Tibial nerve (tissue), 4 donors: ENCODE measurements around the gene RNPC3. TPM values are rescaled to one million over a fixed set of nuclear protein-coding genes. Genes with fewer than 3 reads are reported as not detected.
A peak's percentile ranks its signal among the peaks of the same experiment; 100 is the strongest.

Source experiments
- DNase-seq, 2 donors: peaks; one replicate each; pipeline ENCODE4 v3.0.0-alpha.2; 2019; ENCODE audit warnings: low spot score in 2 of 2
- H3K27ac ChIP-seq, 4 donors: fragments of 200-600 bp; sonication (generic) in 3 of 4; one replicate each; pipeline ENCODE4 v1.5.1; 2017 to 2019; ENCODE audit warnings: mild to moderate bottlenecking in 1 of 4
- H3K27me3 ChIP-seq, 2 donors: fragments of 200-600 bp; sonication (generic) in 1 of 2; one replicate each; pipeline versions ENCODE4 v1.5.1 to v1.6.0; 2017 to 2019
- H3K36me3 ChIP-seq, 3 donors: fragments of 200-600 bp; sonication (generic); one replicate each; pipeline ENCODE4 v1.5.1; 2018 to 2019
- H3K4me1 ChIP-seq, 4 donors: fragments of 200-600 bp; sonication (generic) in 3 of 4; one replicate each; pipeline ENCODE4 v1.5.1; 2017 to 2019
- H3K4me3 ChIP-seq, 4 donors: fragments of 200-600 bp; sonication (generic) in 3 of 4; one replicate each; pipeline ENCODE4 v1.5.1; 2017 to 2019; ENCODE audit warnings: mild to moderate bottlenecking in 1 of 4, moderate library complexity in 1 of 4
- H3K9me3 ChIP-seq, 4 donors: fragments of 200-600 bp; sonication (generic) in 3 of 4; one replicate each; pipeline ENCODE4 v1.5.1; 2017 to 2019
- EP300 ChIP-seq, 2 donors: sonication (generic); formaldehyde crosslinking; IDR thresholded peaks; one replicate each; pipeline ENCODE4 v1.6.1; 2017; ENCODE audit warnings: antibody characterized with exemption in 2 of 2, mild to moderate bottlenecking in 1 of 2
- POLR2A ChIP-seq, 2 donors: fragments of 450-650 bp; IDR thresholded peaks; one replicate each; pipeline ENCODE4 v1.6.1; 2017; ENCODE audit warnings: antibody characterized with exemption in 2 of 2, mild to moderate bottlenecking in 2 of 2, moderate library complexity in 2 of 2
- WGBS, 2 donors: methylation state at CpG; one replicate each; pipeline ENCODE4 v1.1.5; 2018; 5-methylcytosine and 5-hydroxymethylcytosine counted together
- total RNA-seq, 4 donors: library from RNA; depleted of rRNA; stranded (reverse); fragments of >200 nt; gene quantifications; one replicate each; pipeline ENCODE4 v1.1.0, GENCODE V29; 2016
- TF ChIP-seq, protein P1 (sequence below), 5 experiments: fragments of 200-600 bp in 3 of 5; fragments of 450-650 bp in 2 of 5; sonication (generic) in 3 of 5; IDR thresholded peaks; one replicate each; pipeline ENCODE4 v1.5.1; 2016 to 2019; ENCODE audit warnings: antibody characterized with exemption in 5 of 5, mild to moderate bottlenecking in 3 of 5, moderate library complexity in 2 of 5

The RNPC3 gene, protein sequence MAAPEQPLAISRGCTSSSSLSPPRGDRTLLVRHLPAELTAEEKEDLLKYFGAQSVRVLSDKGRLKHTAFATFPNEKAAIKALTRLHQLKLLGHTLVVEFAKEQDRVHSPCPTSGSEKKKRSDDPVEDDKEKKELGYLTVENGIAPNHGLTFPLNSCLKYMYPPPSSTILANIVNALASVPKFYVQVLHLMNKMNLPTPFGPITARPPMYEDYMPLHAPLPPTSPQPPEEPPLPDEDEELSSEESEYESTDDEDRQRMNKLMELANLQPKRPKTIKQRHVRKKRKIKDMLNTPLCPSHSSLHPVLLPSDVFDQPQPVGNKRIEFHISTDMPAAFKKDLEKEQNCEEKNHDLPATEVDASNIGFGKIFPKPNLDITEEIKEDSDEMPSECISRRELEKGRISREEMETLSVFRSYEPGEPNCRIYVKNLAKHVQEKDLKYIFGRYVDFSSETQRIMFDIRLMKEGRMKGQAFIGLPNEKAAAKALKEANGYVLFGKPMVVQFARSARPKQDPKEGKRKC
- 10 to 100 TPM; 50.1 to 87.4 (median 81.2) TPM for total RNA-seq

- H3K27me3 ChIP-seq: no peaks in the 10 kb centered on the region
- 0% methylated on average over 45 to 46 of the region's 62 CpGs for WGBS, 2 donors
- TF ChIP-seq, protein P1, sequence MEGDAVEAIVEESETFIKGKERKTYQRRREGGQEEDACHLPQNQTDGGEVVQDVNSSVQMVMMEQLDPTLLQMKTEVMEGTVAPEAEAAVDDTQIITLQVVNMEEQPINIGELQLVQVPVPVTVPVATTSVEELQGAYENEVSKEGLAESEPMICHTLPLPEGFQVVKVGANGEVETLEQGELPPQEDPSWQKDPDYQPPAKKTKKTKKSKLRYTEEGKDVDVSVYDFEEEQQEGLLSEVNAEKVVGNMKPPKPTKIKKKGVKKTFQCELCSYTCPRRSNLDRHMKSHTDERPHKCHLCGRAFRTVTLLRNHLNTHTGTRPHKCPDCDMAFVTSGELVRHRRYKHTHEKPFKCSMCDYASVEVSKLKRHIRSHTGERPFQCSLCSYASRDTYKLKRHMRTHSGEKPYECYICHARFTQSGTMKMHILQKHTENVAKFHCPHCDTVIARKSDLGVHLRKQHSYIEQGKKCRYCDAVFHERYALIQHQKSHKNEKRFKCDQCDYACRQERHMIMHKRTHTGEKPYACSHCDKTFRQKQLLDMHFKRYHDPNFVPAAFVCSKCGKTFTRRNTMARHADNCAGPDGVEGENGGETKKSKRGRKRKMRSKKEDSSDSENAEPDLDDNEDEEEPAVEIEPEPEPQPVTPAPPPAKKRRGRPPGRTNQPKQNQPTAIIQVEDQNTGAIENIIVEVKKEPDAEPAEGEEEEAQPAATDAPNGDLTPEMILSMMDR (IDR thresholded peaks at IDR 0.05): peak in 1 of 5 experiments; percentile 15
- TF ChIP-seq POLR2A (IDR thresholded peaks at IDR 0.05) (peak in 1 of 2 donors; percentile 70), EP300 (IDR thresholded peaks at IDR 0.05) (peak; percentile 72 to 93)
- peak; percentile 79 to 91 for DNase-seq
- no peaks in the 10 kb centered on the region for H3K9me3 ChIP-seq
- H3K36me3 ChIP-seq: peaks cover 0 to 15% (median 0%) of the 10 kb centered on the region in 3 donors
- peaks cover 0 to 40% (median 20%) of the 10 kb centered on the region in 4 donors for H3K4me1 ChIP-seq
- peak within 1 kb of the TSS; percentile 83 to 99 (median 92) for H3K27ac ChIP-seq
- H3K4me3 ChIP-seq: peak within 1 kb of the TSS; percentile 52 to 88 (median 74)
Measured at GRCh38 chr1:103525607-103526507, at the start of gene RNPC3. Gene RNPC3, plus strand, starts transcription at chr1:103525699. Its CDS starts 372 bp downstream, at chr1:103526071.

DNA sequence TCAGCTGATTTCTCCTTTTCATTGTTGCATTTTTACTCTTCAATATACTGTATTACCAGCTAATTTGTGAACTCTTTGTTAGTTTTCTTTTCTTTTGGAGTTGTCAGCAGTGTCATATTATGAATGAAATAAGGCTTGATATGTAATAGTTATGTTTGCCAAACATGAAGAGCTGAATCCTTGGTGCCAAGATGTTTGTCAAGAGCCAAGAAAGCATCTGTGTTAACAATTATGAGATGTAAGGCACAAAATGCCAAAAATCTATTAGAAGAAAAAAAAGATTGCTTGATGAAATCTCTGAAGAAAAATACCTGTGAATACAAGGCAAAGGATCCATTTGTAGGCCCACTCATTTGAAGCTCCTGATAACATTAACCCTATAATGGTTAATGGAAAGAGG is 48.4 kb upstream of the RNPC3 start:
- DNase-seq: no peak
- Histone ChIP-seq H3K27me3 (no peaks in the 10 kb centered on the region), H3K9me3 (no peaks in the 10 kb centered on the region), H3K4me1 (no peaks in the 10 kb centered on the region), H3K27ac (no peak overlapping the region), H3K36me3 (no peaks in the 10 kb centered on the region), H3K4me3 (no peak overlapping the region)
- no peak for TF ChIP-seq EP300 (IDR thresholded peaks at IDR 0.05)

DNA sequence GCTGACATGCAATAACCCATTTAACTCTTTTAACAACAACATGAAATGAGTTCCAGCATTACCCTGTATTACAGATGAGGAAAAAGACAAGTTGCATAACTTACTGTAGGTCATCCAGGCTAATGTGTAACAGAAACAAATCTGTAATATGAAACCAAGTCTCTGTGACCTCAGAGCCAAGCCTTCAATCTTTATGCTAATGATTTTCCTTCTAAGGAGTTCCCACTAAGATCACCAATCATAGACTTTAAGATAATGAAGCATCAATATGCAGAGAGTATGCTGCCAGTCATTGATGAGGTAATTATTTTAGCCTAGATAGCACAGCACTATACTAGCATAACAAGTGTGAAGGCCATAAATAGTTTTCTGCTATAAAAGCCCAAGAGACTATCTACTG is 35.6 kb upstream of the RNPC3 start:
- DNase-seq: no peak
- Histone ChIP-seq H3K27me3 (no peaks in the 10 kb centered on the region), H3K4me3 (no peak overlapping the region), H3K9me3 (peaks cover 0 to 4% (median 0%) of the 10 kb centered on the region in 4 donors), H3K27ac (no peak overlapping the region), H3K36me3 (no peaks in the 10 kb centered on the region), H3K4me1 (no peaks in the 10 kb centered on the region)
- TF ChIP-seq EP300 (IDR thresholded peaks at IDR 0.05) (no peak), POLR2A (IDR thresholded peaks at IDR 0.05) (no peak)
- TF ChIP-seq, protein P1 (IDR thresholded peaks at IDR 0.05): no peak

DNA sequence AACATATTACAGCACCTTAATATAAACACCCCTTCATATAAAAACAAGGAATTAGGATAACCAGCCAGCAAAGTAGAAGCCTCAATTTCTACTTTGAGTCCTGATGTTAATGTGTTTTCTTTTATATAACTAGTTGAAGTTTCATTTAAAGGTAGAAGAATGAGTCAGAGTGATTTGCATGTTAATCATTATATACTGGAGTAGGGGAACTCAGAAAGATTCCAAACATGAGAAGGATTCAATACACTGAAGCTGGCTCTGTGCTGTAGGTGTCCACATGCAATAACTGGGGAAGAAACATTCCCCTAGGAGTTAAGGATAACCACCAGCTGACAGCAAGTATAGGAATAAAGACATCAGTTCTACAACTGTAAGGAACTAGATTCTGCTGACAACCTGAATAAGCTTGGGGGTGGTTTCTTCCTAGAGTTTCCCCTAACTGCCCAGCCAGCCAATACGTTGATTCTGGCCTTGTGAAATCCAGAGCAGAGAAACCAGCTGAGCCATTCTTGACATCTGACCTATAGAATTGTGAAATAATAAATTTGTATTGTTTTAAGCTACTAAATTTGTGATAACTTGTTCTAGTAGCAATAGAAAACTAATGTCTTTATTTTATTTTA is 33.4 kb upstream of the RNPC3 start:
- Histone ChIP-seq H3K36me3 (no peaks in the 10 kb centered on the region), H3K9me3 (no peaks in the 10 kb centered on the region), H3K4me3 (no peak overlapping the region), H3K4me1 (no peaks in the 10 kb centered on the region), H3K27me3 (no peaks in the 10 kb centered on the region), H3K27ac (no peak overlapping the region)
- DNase-seq: no peak
- TF ChIP-seq, protein P1 (IDR thresholded peaks at IDR 0.05): no peak
- TF ChIP-seq POLR2A (IDR thresholded peaks at IDR 0.05) (no peak), EP300 (IDR thresholded peaks at IDR 0.05) (no peak)
- 88 to 90% methylated on average over 1 of the region's 1 CpG for WGBS, 2 donors

GRCh38 chr1:103496014-103496635 is 29.4 kb upstream of the RNPC3 start:
- Histone ChIP-seq H3K27ac (no peak overlapping the region), H3K9me3 (no peaks in the 10 kb centered on the region), H3K36me3 (no peaks in the 10 kb centered on the region), H3K27me3 (no peaks in the 10 kb centered on the region), H3K4me1 (no peaks in the 10 kb centered on the region), H3K4me3 (no peak overlapping the region)
- no peak for DNase-seq
- TF ChIP-seq EP300 (IDR thresholded peaks at IDR 0.05): no peak
- TF ChIP-seq, protein P1 (IDR thresholded peaks at IDR 0.05): no peak
- no peak for TF ChIP-seq POLR2A (IDR thresholded peaks at IDR 0.05)
- WGBS, 2 donors: 71% methylated on average over 2 of the region's 2 CpGs
